Mesendoderm (in vitro differentiated cells): ENCODE data around the gene TBC1D4.
A peak's percentile ranks its signal among the peaks of the same experiment; 100 is the strongest.

Source experiments
- DNase-seq: peaks from one replicate; pipeline ENCODE4 v3.0.0; 2013
- H2AK5ac ChIP-seq: 2 replicates; pipeline ENCODE4 v1.6.1; 2013; ENCODE audit warnings: low read length, inconsistent platforms
- H2BK120ac ChIP-seq: 2 replicates; pipeline ENCODE4 v1.6.1; 2013; ENCODE audit warnings: low read depth, mild to moderate bottlenecking, low read length, moderate library complexity, mixed read lengths
- H2BK15ac ChIP-seq: replicated peaks from 2 replicates; pipeline ENCODE4 v1.6.1; 2013; ENCODE audit warnings: low read depth, mild to moderate bottlenecking, moderate library complexity
- H2BK5ac ChIP-seq: 2 replicates; pipeline ENCODE4 v1.6.1; 2013; ENCODE audit warnings: low read length, inconsistent platforms
- H3K18ac ChIP-seq: 2 replicates; pipeline ENCODE4 v1.6.1; 2013; ENCODE audit warnings: mild to moderate bottlenecking, low read length, mixed read lengths
- H3K23ac ChIP-seq: one replicate; pipeline ENCODE4 v1.6.1; 2013; ENCODE audit warnings: low read length
- H3K27ac ChIP-seq: 2 replicates; pipeline ENCODE4 v1.5.1; 2013; ENCODE audit warnings: low read depth, mild to moderate bottlenecking, inconsistent platforms, low read length, moderate library complexity
- H3K27me3 ChIP-seq: 2 replicates; pipeline ENCODE4 v1.6.1; 2013; ENCODE audit warnings: low read length, control low read depth, mild to moderate bottlenecking, inconsistent platforms; ENCODE audit not compliant: insufficient read depth, poor library complexity
- H3K36me3 ChIP-seq: 2 replicates; pipeline ENCODE4 v1.6.1; 2013; ENCODE audit warnings: low read length, inconsistent platforms; ENCODE audit not compliant: control insufficient read depth, insufficient read depth
- H3K4ac ChIP-seq: one replicate; pipeline ENCODE4 v1.6.1; 2013; ENCODE audit warnings: low read depth, mild to moderate bottlenecking, low read length, moderate library complexity
- H3K4me1 ChIP-seq: 2 replicates; pipeline ENCODE4 v1.6.1; 2013; ENCODE audit warnings: low read depth, low read length, inconsistent platforms; ENCODE audit not compliant: control insufficient read depth
- H3K4me2 ChIP-seq: 2 replicates; pipeline ENCODE4 v1.6.1; 2013; ENCODE audit warnings: low read length
- H3K4me3 ChIP-seq: 2 replicates; pipeline ENCODE4 v1.5.1; 2013; ENCODE audit warnings: mild to moderate bottlenecking, low read length
- H3K56ac ChIP-seq: one replicate; pipeline ENCODE4 v1.6.1; 2013; ENCODE audit warnings: low read length
- H3K79me1 ChIP-seq: 2 replicates; pipeline ENCODE4 v1.6.1; 2013; ENCODE audit warnings: low read length, inconsistent platforms
- H3K79me2 ChIP-seq: 2 replicates; pipeline ENCODE4 v1.6.1; 2013; ENCODE audit warnings: mild to moderate bottlenecking, low read length; ENCODE audit not compliant: control insufficient read depth, insufficient read depth
- H3K9ac ChIP-seq: 2 replicates; pipeline ENCODE4 v1.6.1; 2013; ENCODE audit warnings: low read length, inconsistent platforms
- H4K5ac ChIP-seq: one replicate; pipeline ENCODE4 v1.6.1; 2013; ENCODE audit warnings: low read length
- H4K8ac ChIP-seq: one replicate; pipeline ENCODE4 v1.6.1; 2013; ENCODE audit warnings: low read depth, mild to moderate bottlenecking, control low read depth, low read length, moderate library complexity
- WGBS: extraction: QIAGEN DNeasy Blood & Tissue Kit; methylation state at CpG from one replicate; pipeline ENCODE4 v1.1.7; 2013; ENCODE audit warnings: low lambda C conversion rate, missing lambda C conversion rate; ENCODE audit not compliant: insufficient coverage; ENCODE audit errors: extremely low coverage; 5-methylcytosine and 5-hydroxymethylcytosine counted together

Gene TBC1D4

GRCh38 chr13:75365724-75366173, 116.2 kb downstream of the TBC1D4 start:
- no peak overlapping the region for H3K4ac ChIP-seq
- H3K4me3 ChIP-seq: no peak overlapping the region
- H3K18ac ChIP-seq: no peak overlapping the region
- H3K27me3 ChIP-seq: no peaks in the 10 kb centered on the region
- H3K79me1 ChIP-seq: peaks cover 2% of the 10 kb centered on the region
- no peak overlapping the region for H2BK5ac ChIP-seq
- no peak overlapping the region for H3K23ac ChIP-seq
- no peaks in the 10 kb centered on the region for H3K79me2 ChIP-seq
- no CpG with 5 or more reads among the region's 5 CpGs for WGBS
- no peak overlapping the region for H4K5ac ChIP-seq
- no peak overlapping the region for H2BK15ac ChIP-seq
- no peaks in the 10 kb centered on the region for H3K36me3 ChIP-seq
- H3K4me1 ChIP-seq: peaks cover 2% of the 10 kb centered on the region
- H2BK120ac ChIP-seq: no peak overlapping the region
- no peak overlapping the region for H3K4me2 ChIP-seq
- DNase-seq: peak; percentile 35
- no peak overlapping the region for H3K27ac ChIP-seq
- H3K9ac ChIP-seq: no peak overlapping the region
- H4K8ac ChIP-seq: no peak overlapping the region
- H2AK5ac ChIP-seq: no peak overlapping the region
- H3K56ac ChIP-seq: no peak overlapping the region

- Histone ChIP-seq H3K4ac (no peak overlapping the region), H3K4me3 (no peak overlapping the region), H3K79me1 (no peaks in the 10 kb centered on the region), H2AK5ac (no peak overlapping the region), H2BK5ac (no peak overlapping the region), H2BK120ac (no peak overlapping the region), H3K4me2 (no peak overlapping the region), H3K36me3 (no peaks in the 10 kb centered on the region), H3K9ac (no peak overlapping the region), H4K5ac (no peak overlapping the region), H3K18ac (no peak overlapping the region), H3K4me1 (peaks cover 2% of the 10 kb centered on the region), H2BK15ac (no peak overlapping the region), H3K79me2 (no peaks in the 10 kb centered on the region), H3K27me3 (no peaks in the 10 kb centered on the region), H3K23ac (no peak overlapping the region), H3K56ac (no peak overlapping the region), H4K8ac (no peak overlapping the region), H3K27ac (no peak overlapping the region)
- peak; percentile 12 for DNase-seq
- no CpG with 5 or more reads among the region's 3 CpGs for WGBS
Measured at GRCh38 chr13:75364131-75364713, 117.7 kb downstream of the TBC1D4 start.

GRCh38 chr13:75363371-75363770, 118.6 kb downstream of the TBC1D4 start:
- WGBS: no CpG with 5 or more reads among the region's 3 CpGs

GRCh38 chr13:75362026-75362425, 119.9 kb downstream of the TBC1D4 start:
- H4K8ac ChIP-seq: no peak overlapping the region
- H2BK5ac ChIP-seq: no peak overlapping the region
- H3K9ac ChIP-seq: no peak overlapping the region
- H2AK5ac ChIP-seq: no peak overlapping the region
- WGBS: no CpG with 5 or more reads among the region's 28 CpGs
- no peak for DNase-seq
- no peak overlapping the region for H3K23ac ChIP-seq
- H3K79me2 ChIP-seq: no peaks in the 10 kb centered on the region
- no peak overlapping the region for H3K4me3 ChIP-seq
- no peaks in the 10 kb centered on the region for H3K36me3 ChIP-seq
- no peak overlapping the region for H3K56ac ChIP-seq
- H2BK120ac ChIP-seq: no peak overlapping the region
- H3K79me1 ChIP-seq: no peaks in the 10 kb centered on the region
- H3K27ac ChIP-seq: no peak overlapping the region
- H3K4ac ChIP-seq: no peak overlapping the region
- peaks cover 2% of the 10 kb centered on the region for H3K4me1 ChIP-seq
- no peak overlapping the region for H3K4me2 ChIP-seq
- H3K18ac ChIP-seq: no peak overlapping the region
- no peak overlapping the region for H2BK15ac ChIP-seq
- H3K27me3 ChIP-seq: no peaks in the 10 kb centered on the region
- no peak overlapping the region for H4K5ac ChIP-seq

More at GRCh38 chr13:75363371-75363770, 118.6 kb downstream of the TBC1D4 start:
- no peak overlapping the region for H3K18ac ChIP-seq
- no peak for DNase-seq
- H3K27ac ChIP-seq: no peak overlapping the region
- no peaks in the 10 kb centered on the region for H3K36me3 ChIP-seq
- no peak overlapping the region for H4K5ac ChIP-seq
- no peak overlapping the region for H3K4me2 ChIP-seq
- H3K79me1 ChIP-seq: no peaks in the 10 kb centered on the region
- H2BK120ac ChIP-seq: no peak overlapping the region
- H3K27me3 ChIP-seq: no peaks in the 10 kb centered on the region
- H3K4ac ChIP-seq: no peak overlapping the region
- peaks cover 2% of the 10 kb centered on the region for H3K4me1 ChIP-seq
- H3K79me2 ChIP-seq: no peaks in the 10 kb centered on the region
- no peak overlapping the region for H3K23ac ChIP-seq
- no peak overlapping the region for H4K8ac ChIP-seq
- H3K9ac ChIP-seq: no peak overlapping the region
- H2BK15ac ChIP-seq: no peak overlapping the region
- no peak overlapping the region for H3K4me3 ChIP-seq
- no peak overlapping the region for H2BK5ac ChIP-seq
- H3K56ac ChIP-seq: no peak overlapping the region
- no peak overlapping the region for H2AK5ac ChIP-seq

GRCh38 chr13:75360170-75360569, 121.8 kb downstream of the TBC1D4 start:
- Histone ChIP-seq H3K36me3 (no peaks in the 10 kb centered on the region), H3K56ac (no peak overlapping the region), H4K5ac (no peak overlapping the region), H3K4me3 (no peak overlapping the region), H3K27me3 (no peaks in the 10 kb centered on the region), H3K79me1 (no peaks in the 10 kb centered on the region), H2BK15ac (no peak overlapping the region), H3K23ac (no peak overlapping the region), H3K27ac (no peak overlapping the region), H3K4me1 (peaks cover 2% of the 10 kb centered on the region), H3K4me2 (no peak overlapping the region), H2AK5ac (no peak overlapping the region), H3K9ac (no peak overlapping the region), H2BK120ac (no peak overlapping the region), H3K18ac (no peak overlapping the region), H2BK5ac (no peak overlapping the region), H4K8ac (no peak overlapping the region), H3K79me2 (no peaks in the 10 kb centered on the region), H3K4ac (no peak overlapping the region)
- WGBS: no CpG with 5 or more reads among the region's 1 CpG
- DNase-seq: no peak

- Histone ChIP-seq H2BK120ac (no peak overlapping the region), H3K79me2 (no peaks in the 10 kb centered on the region), H3K4ac (no peak overlapping the region), H3K56ac (no peak overlapping the region), H3K79me1 (no peaks in the 10 kb centered on the region), H3K27ac (no peak overlapping the region), H3K4me1 (peaks cover 2% of the 10 kb centered on the region), H3K9ac (no peak overlapping the region), H3K4me3 (no peak overlapping the region), H2AK5ac (no peak overlapping the region), H3K4me2 (no peak overlapping the region), H4K8ac (no peak overlapping the region), H3K18ac (no peak overlapping the region), H3K36me3 (no peaks in the 10 kb centered on the region), H3K23ac (no peak overlapping the region), H4K5ac (no peak overlapping the region), H2BK5ac (no peak overlapping the region), H3K27me3 (no peaks in the 10 kb centered on the region), H2BK15ac (no peak overlapping the region)
- peak; percentile 89 for DNase-seq
- no CpG with 5 or more reads among the region's 2 CpGs for WGBS
Measured at GRCh38 chr13:75359266-75359665, 122.7 kb downstream of the TBC1D4 start.
